ENCODE data around the gene GSTM4. TPM values are rescaled to one million over a fixed set of nuclear protein-coding genes. Genes with fewer than 3 reads are reported as not detected.

GSTM4 gene
- total and polyA plus RNA-seq, 2 donors (not counting 1 experiment from before 2014, with no cell fraction given) = 17.7 to 30.8 TPM

DNA sequence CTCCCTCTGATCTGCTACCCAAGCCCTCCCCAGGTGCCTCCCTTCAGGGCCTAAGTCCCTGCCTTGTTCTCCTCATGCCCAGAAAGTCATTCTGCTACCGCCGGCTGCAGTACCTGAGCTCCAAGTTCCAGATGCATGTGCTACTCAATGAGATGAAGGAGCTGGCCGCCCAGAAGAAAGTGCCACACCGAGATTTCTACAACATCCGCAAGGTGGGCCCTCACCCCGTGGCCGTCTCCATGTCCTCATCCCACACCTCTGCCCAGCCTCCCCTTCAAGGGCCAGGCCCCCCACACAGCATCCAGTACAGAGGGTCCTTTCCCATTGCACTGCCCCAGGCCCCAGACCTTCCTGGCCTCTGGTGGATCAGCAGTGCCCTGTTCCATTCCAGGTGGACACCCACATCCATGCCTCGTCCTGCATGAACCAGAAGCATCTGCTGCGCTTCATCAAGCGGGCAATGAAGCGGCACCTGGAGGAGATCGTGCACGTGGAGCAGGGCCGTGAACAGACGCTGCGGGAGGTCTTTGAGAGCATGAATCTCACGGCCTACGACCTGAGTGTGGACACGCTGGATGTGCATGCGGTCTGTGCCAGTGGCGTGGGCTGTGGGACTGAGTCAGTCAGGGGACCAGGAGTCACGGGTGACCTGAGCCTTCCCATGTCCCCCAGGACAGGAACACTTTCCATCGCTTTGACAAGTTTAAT is 28.1 kb upstream of the GSTM4 start:
- TF ChIP-seq, protein P1, sequence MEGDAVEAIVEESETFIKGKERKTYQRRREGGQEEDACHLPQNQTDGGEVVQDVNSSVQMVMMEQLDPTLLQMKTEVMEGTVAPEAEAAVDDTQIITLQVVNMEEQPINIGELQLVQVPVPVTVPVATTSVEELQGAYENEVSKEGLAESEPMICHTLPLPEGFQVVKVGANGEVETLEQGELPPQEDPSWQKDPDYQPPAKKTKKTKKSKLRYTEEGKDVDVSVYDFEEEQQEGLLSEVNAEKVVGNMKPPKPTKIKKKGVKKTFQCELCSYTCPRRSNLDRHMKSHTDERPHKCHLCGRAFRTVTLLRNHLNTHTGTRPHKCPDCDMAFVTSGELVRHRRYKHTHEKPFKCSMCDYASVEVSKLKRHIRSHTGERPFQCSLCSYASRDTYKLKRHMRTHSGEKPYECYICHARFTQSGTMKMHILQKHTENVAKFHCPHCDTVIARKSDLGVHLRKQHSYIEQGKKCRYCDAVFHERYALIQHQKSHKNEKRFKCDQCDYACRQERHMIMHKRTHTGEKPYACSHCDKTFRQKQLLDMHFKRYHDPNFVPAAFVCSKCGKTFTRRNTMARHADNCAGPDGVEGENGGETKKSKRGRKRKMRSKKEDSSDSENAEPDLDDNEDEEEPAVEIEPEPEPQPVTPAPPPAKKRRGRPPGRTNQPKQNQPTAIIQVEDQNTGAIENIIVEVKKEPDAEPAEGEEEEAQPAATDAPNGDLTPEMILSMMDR (conservative IDR thresholded peaks at IDR 0.05 in 1 of 2, IDR thresholded peaks at IDR 0.05 in 1 of 2; ENCODE audit: low read depth in 1 of 2, low read length in 2 of 2) = no peak
- no peak for TF ChIP-seq EZH2 (IDR thresholded peaks at IDR 0.05; ENCODE audit: low read length, missing control alignments)
- H3K4me1 ChIP-seq (ENCODE audit: control insufficient read depth, extremely low read depth, insufficient read depth, low read length) = peaks cover 6% of the 10 kb centered on the region

DNA sequence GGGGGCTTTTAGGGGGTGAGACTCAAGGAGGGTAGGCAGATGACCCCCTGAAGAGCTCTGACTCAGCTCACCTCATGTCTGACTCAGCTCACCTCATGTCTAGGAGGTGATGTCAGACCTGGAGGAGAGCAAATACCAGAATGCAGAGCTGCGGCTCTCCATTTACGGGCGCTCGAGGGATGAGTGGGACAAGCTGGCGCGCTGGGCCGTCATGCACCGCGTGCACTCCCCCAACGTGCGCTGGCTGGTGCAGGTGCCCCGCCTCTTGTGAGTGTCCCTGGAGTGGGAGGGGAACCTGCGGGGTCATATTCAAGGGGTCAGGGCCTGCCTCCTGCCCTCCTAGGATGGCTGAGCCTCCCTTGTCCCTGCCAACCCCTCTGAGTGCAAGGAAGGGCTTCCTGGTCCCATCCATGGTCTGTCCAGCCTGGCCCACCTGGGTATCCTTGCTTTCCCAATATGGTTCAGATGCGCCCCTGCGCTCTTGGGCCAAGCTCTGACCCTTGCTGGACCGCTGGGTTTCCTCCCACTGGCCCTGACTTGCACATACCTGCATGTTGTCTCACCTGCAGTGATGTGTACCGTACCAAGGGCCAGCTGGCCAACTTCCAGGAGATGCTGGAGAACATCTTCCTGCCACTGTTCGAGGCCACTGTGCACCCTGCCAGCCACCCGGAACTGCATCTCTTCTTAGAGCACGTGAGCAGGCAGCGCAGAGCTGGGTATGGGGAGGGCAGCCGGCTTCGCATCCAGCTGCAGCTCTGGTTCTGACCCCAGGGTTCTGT is 27.2 kb upstream of the GSTM4 start:
- H3K4me1 ChIP-seq (ENCODE audit: control insufficient read depth, extremely low read depth, insufficient read depth, low read length) = peaks cover 4% of the 10 kb centered on the region
- H3K79me2 ChIP-seq (ENCODE audit: control insufficient read depth, insufficient read depth, low read length) = peaks cover 16% of the 10 kb centered on the region
- peak in 1 of 2 donors; percentile 87 for DNase-seq (ENCODE audit: low read depth in 2 of 2)
- H3K36me3 ChIP-seq (ENCODE audit: control insufficient read depth, insufficient read depth, low read length) = peaks cover 33% of the 10 kb centered on the region
- TF ChIP-seq, protein P1 (conservative IDR thresholded peaks at IDR 0.05 in 1 of 2, IDR thresholded peaks at IDR 0.05 in 1 of 2; ENCODE audit: low read depth in 1 of 2, low read length in 2 of 2) = no peak
- TF ChIP-seq EZH2 (IDR thresholded peaks at IDR 0.05; ENCODE audit: low read length, missing control alignments) = no peak
- H3K9ac ChIP-seq (ENCODE audit: insufficient read depth, low read length) = no peak overlapping the region
- H3K4me2 ChIP-seq (ENCODE audit: extremely low read depth, insufficient read depth, low read length) = no peak overlapping the region
- no peak overlapping the region for H3K4me3 ChIP-seq (replicated peaks in 1 of 4; ENCODE audit: control extremely low read depth in 1 of 4, insufficient read depth in 1 of 4, low read depth in 3 of 4, low read length in 4 of 4)
- H3K9me3 ChIP-seq (ENCODE audit: control insufficient read depth, insufficient read depth, low read depth, low read length) = no peaks in the 10 kb centered on the region
- H3K27me3 ChIP-seq (ENCODE audit: control insufficient read depth, insufficient read depth, low read length) = no peaks in the 10 kb centered on the region
- H4K20me1 ChIP-seq (ENCODE audit: control insufficient read depth, extremely low read depth, insufficient read depth, low read length) = no peaks in the 10 kb centered on the region
- no peak overlapping the region for H3K27ac ChIP-seq (ENCODE audit: insufficient read depth, low read length)
- no peak overlapping the region for H2AFZ ChIP-seq (ENCODE audit: low read length)

More for the DNA sequence above, 28.1 kb upstream of the GSTM4 start:
- H3K4me2 ChIP-seq (ENCODE audit: extremely low read depth, insufficient read depth, low read length) = no peak overlapping the region
- no peaks in the 10 kb centered on the region for H3K27me3 ChIP-seq (ENCODE audit: control insufficient read depth, insufficient read depth, low read length)
- no peak overlapping the region for H3K4me3 ChIP-seq (replicated peaks in 1 of 4; ENCODE audit: control extremely low read depth in 1 of 4, insufficient read depth in 1 of 4, low read depth in 3 of 4, low read length in 4 of 4)
- peaks cover 32% of the 10 kb centered on the region for H3K36me3 ChIP-seq (ENCODE audit: control insufficient read depth, insufficient read depth, low read length)
- no peaks in the 10 kb centered on the region for H3K9me3 ChIP-seq (ENCODE audit: control insufficient read depth, insufficient read depth, low read depth, low read length)
- no peak overlapping the region for H3K27ac ChIP-seq (ENCODE audit: insufficient read depth, low read length)
- H4K20me1 ChIP-seq (ENCODE audit: control insufficient read depth, extremely low read depth, insufficient read depth, low read length) = no peaks in the 10 kb centered on the region
- H3K9ac ChIP-seq (ENCODE audit: insufficient read depth, low read length) = no peak overlapping the region
- H2AFZ ChIP-seq (ENCODE audit: low read length) = no peak overlapping the region
- H3K79me2 ChIP-seq (ENCODE audit: control insufficient read depth, insufficient read depth, low read length) = peaks cover 24% of the 10 kb centered on the region
- DNase-seq (ENCODE audit: low read depth in 2 of 2) = no peak

DNA sequence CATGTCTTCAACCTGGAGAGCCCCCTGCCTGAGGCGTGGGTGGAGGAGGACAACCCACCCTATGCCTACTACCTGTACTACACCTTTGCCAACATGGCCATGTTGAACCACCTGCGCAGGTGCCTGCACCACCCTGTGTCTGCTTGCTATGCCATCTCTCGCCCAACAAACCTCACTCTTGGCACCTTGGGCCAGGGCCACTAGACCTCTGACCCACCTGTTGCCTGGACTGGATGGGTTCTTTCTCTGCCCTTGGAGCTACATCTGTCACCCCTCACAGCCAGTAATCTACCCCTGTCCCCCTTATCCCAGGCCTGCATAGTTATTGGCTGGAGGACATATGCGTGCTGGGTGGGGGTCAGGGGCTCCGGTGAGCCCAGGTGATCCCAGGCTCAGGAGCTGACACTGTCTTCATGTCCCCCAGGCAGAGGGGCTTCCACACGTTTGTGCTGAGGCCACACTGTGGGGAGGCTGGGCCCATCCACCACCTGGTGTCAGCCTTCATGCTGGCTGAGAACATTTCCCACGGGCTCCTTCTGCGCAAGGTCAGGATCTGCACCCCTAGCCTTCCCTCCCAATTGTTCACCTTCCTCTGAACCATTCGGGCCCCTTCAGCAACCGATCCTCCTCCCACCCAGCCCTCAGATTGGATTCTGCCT is 26.4 kb upstream of the GSTM4 start:
- DNase-seq (ENCODE audit: low read depth in 2 of 2) = no peak
- no peak overlapping the region for H3K27ac ChIP-seq (ENCODE audit: insufficient read depth, low read length)
- H3K79me2 ChIP-seq (ENCODE audit: control insufficient read depth, insufficient read depth, low read length) = peaks cover 8% of the 10 kb centered on the region
- H3K27me3 ChIP-seq (ENCODE audit: control insufficient read depth, insufficient read depth, low read length) = no peaks in the 10 kb centered on the region
- H3K9me3 ChIP-seq (ENCODE audit: control insufficient read depth, insufficient read depth, low read depth, low read length) = no peaks in the 10 kb centered on the region
- no peaks in the 10 kb centered on the region for H4K20me1 ChIP-seq (ENCODE audit: control insufficient read depth, extremely low read depth, insufficient read depth, low read length)
- H2AFZ ChIP-seq (ENCODE audit: low read length) = no peak overlapping the region
- H3K4me1 ChIP-seq (ENCODE audit: control insufficient read depth, extremely low read depth, insufficient read depth, low read length) = peaks cover 1% of the 10 kb centered on the region
- H3K4me3 ChIP-seq (replicated peaks in 1 of 4; ENCODE audit: control extremely low read depth in 1 of 4, insufficient read depth in 1 of 4, low read depth in 3 of 4, low read length in 4 of 4) = no peak overlapping the region
- H3K36me3 ChIP-seq (ENCODE audit: control insufficient read depth, insufficient read depth, low read length) = peaks cover 33% of the 10 kb centered on the region
- TF ChIP-seq, protein P1 (conservative IDR thresholded peaks at IDR 0.05 in 1 of 2, IDR thresholded peaks at IDR 0.05 in 1 of 2; ENCODE audit: low read depth in 1 of 2, low read length in 2 of 2) = no peak
- TF ChIP-seq EZH2 (IDR thresholded peaks at IDR 0.05; ENCODE audit: low read length, missing control alignments) = no peak
- no peak overlapping the region for H3K4me2 ChIP-seq (ENCODE audit: extremely low read depth, insufficient read depth, low read length)
- no peak overlapping the region for H3K9ac ChIP-seq (ENCODE audit: insufficient read depth, low read length)
